Measurements from ENCODE around the gene ADGRL1.
"Not testable (repeated sequence)": the region's sequence is repeated elsewhere in the genome, so short reads cannot be mapped to it uniquely, and the experiment has no call there.

Gene ADGRL1

GRCh38 chr19:14205452-14206287, at the start of gene ADGRL1:
Gene ADGRL1 (minus strand): TSS chr19:14206169. CDS start chr19:14183602, 22,567 bp downstream.
- TF ChIP-seq ZFX (IDR thresholded peaks at IDR 0.05): peak; percentile 62; the same call in 1 of the 2 replicates
- peak within 1 kb of the TSS; percentile 84 for H3K27ac ChIP-seq

- H3K27ac ChIP-seq: not testable (repeated sequence)
Observed at GRCh38 chr19:14255316-14255715, 49.3 kb upstream of the ADGRL1 start.

- H3K27ac ChIP-seq: not testable (repeated sequence)
Observed at GRCh38 chr19:14253822-14254599, 48.0 kb upstream of the ADGRL1 start.

DNA sequence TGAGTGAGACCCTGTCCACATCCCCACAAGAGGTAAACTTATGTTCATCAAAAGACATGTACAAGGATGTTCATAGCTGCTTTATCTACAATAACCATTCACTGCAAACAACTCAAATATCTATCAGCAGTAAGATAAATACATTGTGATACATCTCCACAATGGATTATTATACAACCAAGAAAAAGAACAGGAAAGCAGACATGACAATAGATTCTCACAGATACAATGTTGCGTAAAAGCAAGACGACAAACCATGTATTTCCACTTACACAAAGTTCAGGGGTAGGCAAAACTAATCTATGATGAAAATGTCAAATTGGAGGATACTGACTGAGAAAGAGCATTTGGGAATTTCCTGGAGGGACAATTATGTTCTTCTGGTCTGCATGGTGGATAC, 46.2 kb upstream of the ADGRL1 start:
- H3K27ac ChIP-seq: not testable (repeated sequence)

- no peak overlapping the region for H3K27ac ChIP-seq
- TF ChIP-seq, protein P1, sequence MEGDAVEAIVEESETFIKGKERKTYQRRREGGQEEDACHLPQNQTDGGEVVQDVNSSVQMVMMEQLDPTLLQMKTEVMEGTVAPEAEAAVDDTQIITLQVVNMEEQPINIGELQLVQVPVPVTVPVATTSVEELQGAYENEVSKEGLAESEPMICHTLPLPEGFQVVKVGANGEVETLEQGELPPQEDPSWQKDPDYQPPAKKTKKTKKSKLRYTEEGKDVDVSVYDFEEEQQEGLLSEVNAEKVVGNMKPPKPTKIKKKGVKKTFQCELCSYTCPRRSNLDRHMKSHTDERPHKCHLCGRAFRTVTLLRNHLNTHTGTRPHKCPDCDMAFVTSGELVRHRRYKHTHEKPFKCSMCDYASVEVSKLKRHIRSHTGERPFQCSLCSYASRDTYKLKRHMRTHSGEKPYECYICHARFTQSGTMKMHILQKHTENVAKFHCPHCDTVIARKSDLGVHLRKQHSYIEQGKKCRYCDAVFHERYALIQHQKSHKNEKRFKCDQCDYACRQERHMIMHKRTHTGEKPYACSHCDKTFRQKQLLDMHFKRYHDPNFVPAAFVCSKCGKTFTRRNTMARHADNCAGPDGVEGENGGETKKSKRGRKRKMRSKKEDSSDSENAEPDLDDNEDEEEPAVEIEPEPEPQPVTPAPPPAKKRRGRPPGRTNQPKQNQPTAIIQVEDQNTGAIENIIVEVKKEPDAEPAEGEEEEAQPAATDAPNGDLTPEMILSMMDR (conservative IDR thresholded peaks at IDR 0.05): no peak
- TF ChIP-seq ZFX (IDR thresholded peaks at IDR 0.05): no peak
Observed at GRCh38 chr19:14250870-14251269, 44.9 kb upstream of the ADGRL1 start.

- H3K27ac ChIP-seq: not testable (repeated sequence)
Observed at GRCh38 chr19:14250315-14250714, 44.3 kb upstream of the ADGRL1 start.

DNA sequence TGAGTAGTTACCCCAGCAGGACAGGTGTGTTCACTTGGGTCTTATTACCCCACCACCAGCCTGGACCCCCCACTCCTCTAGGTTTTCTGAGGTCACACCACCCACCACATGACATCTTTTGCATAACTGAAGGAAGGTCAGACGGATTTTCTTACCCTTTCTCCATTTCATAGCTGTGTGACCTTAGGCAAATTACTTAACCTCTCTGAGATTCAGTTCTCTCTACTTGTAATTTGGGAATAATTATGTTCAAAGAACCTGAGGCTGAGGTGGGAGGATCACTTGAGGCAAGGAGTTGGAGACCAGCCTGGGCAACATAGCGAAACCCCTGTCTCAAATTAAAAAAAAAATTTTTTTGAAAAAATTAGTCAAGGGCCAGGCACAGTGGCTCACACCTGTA, 43.9 kb upstream of the ADGRL1 start:
- H3K27ac ChIP-seq: not testable (repeated sequence)

GRCh38 chr19:14249012-14249754, 43.2 kb upstream of the ADGRL1 start:
- H3K27ac ChIP-seq: not testable (repeated sequence)

DNA sequence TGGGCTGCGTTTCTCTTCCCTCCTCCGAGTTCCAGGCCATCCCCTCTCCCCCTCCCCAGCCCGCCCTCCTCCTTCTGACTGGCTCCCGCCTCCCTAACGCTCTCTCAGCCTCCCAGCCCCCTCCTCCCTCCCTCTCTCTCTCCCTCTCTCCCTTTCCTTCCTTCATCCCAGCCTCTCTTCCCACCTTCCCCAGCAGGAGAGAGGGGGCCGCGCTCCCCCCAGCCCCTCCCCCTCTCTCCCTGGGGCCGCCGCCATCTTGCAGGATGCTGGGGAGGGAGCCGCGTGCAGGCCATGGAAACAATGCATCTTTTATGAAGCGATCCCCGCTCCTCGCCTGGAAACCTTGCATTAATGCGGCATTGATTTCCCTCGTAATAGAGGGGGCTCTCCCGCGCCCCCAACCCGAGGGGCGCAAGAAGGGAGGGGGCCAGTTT, 42.6 kb upstream of the ADGRL1 start:
- H3K27ac ChIP-seq: no peak overlapping the region
- no peak for TF ChIP-seq ZFX (IDR thresholded peaks at IDR 0.05)
- TF ChIP-seq, protein P1 (conservative IDR thresholded peaks at IDR 0.05): no peak

DNA sequence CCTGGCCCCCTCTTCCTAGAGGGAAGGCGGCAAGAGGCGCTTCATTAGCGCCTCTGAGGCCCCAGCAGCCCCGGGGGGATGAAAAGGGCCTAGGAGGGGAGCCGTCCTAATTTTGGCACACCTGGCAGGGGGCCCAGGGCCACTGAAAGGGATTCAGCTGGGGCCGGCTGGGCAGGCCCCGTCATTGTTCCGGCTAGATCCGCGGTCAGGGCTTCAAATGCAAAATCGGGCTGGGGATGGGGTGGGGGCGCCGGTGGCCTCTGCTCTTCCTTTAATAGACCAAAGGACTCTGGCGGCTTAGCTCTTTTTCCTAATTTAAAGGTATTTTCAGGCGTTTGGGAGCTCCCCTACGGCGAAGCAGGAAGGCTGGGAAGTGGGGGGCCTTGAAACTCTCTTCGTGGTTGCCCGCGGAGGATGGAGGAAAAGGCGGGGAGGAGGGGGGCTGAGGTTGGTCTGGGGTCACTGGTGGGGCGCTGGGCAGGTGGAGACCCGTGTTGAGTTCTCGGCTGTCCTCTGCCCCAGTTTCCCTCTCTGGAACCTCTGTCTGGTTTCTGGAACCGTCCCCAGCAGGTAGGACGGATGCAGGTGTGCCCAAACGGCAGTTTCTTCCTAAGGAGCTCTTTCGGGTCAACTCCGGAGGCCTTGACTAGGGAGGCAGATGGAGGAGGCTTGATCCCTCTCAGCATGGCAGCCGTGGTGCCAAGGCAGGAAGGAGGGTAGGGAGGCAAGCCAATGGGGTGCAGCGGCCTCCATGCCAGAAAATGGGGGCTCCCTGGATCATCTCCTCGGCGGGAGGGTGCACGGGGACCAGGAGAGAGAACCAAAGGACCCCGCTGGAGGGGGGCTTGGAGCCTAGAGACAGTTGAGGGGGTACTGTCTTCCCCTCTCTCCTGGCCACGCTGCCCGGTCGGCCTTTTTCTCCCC, 41.8 kb upstream of the ADGRL1 start:
- H3K27ac ChIP-seq: not testable (repeated sequence)

DNA sequence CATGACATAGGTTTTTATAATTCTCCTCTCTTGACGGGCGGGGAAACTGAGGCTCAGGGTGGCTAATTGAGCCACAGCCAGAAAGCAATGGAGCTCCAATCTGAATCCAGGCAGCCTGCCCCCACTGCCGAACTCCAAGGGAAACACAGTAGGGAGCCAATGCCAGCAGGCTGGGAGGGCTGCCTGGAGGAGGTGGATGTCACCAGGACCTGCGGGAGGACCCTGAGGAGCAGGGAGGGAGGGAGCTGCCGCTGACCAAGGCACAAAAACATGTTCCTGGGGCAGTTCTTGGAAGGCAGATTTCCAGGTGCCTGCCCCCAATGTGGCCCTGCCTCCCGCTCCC, 41.2 kb upstream of the ADGRL1 start:
- H3K27ac ChIP-seq: not testable (repeated sequence)

- H3K27ac ChIP-seq: not testable (repeated sequence)
Observed at GRCh38 chr19:14244393-14244792, 38.4 kb upstream of the ADGRL1 start.

DNA sequence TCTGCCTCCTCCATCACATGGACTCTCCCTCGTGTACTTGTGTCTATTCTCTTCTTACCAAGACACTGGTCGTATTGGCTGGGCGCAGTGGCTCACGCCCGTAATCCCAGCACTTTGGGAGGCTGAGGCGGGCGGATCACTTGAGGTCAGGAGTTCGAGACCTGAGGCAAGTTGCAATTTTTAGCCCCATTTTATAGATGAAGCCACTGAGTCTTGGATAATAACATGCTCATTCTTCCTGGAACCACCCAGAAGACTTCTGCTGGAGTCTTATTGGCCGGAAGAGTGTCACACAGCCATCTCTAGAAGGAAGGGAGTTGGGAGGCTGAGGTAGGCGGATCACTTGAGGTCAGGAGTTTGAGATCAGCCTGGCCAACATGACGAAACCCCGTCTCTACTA, 37.7 kb upstream of the ADGRL1 start:
- H3K27ac ChIP-seq: not testable (repeated sequence)
